GM21723 (cell line): ENCODE data around the gene TPGS2.

ENCODE experiments used
- ATAC-seq: cut with Tn5 transposase; IDR thresholded peaks from one replicate; pipeline ENCODE4 v1.9.1; 2021; ENCODE audit warnings: mild to moderate bottlenecking, moderate library complexity; ENCODE audit not compliant: unreplicated experiment

TPGS2 gene

GRCh38 chr18:36744261-36744876, 84.4 kb downstream of the TPGS2 start:
- no peak for ATAC-seq
